ENCODE results near the gene GPHN.

GRCh38 chr14:66910311-66910840 is 402.4 kb downstream of the GPHN start:
- no peak for TF ChIP-seq CTCF (optimal IDR thresholded peaks at IDR 0.05 in 1 of 3, IDR thresholded peaks at IDR 0.05 in 1 of 3, conservative IDR thresholded peaks at IDR 0.05 in 1 of 3; ENCODE audit: extremely low read depth in 1 of 3, insufficient read depth in 2 of 3, low read length in 3 of 3)
- TF ChIP-seq EZH2 (IDR thresholded peaks at IDR 0.05; ENCODE audit: low read length) = no peak
